Stimulated activated CD4-positive, alpha-beta T cell treated with anti-CD3 and anti-CD28 coated beads, Interleukin-1b, Interleukin-23, amount 100 ng/mL, for 48 hours (primary cell): ENCODE data around the gene AGER.
"Not testable (repeated sequence)": the region's sequence is repeated elsewhere in the genome, so short reads cannot be mapped to it uniquely, and the experiment has no call there.

Experiments used
- DNase-seq: peaks from one replicate; pipeline ENCODE4 v3.0.0-alpha.2; 2020

The AGER gene

DNA sequence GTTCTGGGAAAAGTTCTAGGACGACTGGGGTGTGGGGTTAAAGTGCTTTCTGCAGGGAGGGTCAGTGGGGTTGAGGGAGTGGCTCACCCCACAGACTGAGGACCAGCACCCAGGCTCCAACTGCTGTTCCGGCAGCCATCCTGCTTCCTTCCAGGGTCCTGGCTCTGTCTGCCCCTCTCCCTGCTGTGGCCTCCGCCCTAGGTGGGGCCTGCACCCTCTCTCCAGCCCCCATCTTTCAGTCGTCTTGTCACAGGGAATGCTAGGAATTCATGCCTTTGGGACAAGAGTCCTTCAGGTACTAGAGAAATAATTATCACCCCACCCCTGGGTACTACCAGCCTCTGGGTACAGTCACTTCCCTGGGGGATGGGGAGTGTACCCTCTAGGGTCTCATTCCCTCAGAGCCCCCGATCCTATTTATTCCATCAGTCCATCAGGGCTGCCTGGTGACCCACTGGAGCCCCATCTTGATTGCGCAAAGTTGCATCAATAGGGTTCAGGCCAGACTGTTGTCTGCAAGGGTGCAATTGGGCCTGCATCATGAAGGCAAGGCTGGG, at the start of gene AGER:
Gene AGER (minus strand): TSS at position 170 of the 557 bp plus-strand sequence. CDS start 31 bp downstream, at position 139.
- DNase-seq, result no peak

- DNase-seq, result no peak
Measured at GRCh38 chr6:32226434-32226833, 42.4 kb upstream of the AGER start.

DNA sequence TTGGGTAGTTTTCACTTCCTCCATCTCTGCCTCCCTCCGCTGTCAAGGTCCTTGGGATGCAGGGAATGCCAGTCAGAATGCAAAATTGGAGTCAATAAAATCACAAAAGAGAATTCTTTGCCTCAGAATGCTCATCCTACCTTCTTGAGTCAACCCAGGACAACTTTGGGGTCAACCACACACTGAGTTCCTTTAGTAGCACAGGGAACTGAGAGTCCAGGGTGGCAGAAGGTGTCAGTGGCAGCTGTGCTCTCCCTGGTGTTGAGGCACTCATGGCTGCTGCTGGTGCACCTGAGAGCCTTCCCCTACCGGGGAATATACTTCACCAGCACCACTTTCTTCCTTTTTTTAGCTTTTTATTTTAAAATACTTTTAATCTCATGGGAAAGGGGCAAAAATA, 40.6 kb upstream of the AGER start:
- no peak for DNase-seq

- DNase-seq, result no peak
Measured at GRCh38 chr6:32223258-32224235, 39.5 kb upstream of the AGER start, which contains the start of gene NOTCH4. Gene NOTCH4, minus strand, starts transcription at chr6:32224067. Its CDS starts 139 bp downstream, at chr6:32223928.

DNA sequence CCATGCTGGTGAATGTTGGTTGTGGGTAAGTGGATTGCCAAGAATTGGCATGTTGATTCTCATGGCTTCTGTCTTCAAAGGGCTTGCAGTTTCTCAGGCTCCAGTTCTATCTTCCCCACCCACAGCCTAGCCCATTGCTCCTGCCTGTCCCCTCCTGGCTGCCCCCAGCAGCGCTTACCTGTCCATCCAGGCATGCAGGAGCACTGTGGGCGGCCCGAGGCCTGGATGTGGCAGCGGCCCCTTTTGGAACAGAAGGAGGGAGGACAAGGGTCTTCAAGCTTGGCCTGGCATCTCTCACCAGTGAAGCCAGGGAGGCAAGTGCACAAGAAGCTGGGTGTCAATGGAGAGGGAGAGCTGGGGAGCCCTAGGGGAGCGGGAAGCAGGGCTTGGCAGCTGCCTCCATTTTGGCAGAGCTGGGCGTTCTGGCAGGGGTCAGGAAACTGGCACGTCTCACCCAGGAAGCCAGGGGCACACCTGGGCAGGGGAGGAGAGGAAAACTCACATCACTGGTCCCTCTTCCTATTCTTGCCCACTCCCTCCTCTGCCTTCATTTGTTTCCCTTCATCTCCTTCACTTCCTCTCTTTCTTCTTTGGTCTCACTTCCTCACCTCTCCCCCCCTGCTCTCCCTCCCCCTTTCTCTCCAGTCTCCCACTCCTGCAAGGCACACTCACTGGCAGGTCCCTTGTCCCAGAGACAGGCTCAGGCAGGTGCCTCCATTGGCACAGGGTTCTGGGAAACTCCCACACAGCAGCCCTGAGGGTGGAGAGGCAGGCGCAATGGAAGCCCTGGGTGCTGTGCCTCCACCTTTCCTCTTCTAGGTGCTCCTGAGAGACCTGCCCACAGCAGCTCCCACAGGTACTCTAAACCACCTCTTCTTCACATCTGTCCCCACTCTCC, 38.5 kb upstream of the AGER start:
- DNase-seq, result no peak

DNA sequence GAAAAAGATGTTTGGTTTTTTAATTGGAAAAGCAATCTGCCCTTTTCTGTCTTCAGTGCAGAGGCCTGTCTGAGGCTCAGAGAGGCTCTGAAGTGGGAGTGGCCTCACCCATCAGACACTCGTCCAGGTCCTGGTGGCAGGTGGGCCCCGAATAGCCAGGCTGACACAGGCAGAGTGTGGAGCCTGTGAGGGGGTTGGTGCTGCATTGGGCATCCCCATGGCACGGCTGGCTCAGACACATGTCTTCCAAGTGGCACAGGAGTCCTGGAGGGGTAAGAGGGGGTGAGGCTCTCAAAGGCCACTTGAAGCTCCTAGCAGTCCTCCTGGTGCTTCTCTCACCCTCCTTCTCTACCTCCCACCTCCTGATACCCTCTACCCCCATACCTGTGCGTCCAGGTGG, 36.0 kb upstream of the AGER start:
- no peak for DNase-seq

DNA sequence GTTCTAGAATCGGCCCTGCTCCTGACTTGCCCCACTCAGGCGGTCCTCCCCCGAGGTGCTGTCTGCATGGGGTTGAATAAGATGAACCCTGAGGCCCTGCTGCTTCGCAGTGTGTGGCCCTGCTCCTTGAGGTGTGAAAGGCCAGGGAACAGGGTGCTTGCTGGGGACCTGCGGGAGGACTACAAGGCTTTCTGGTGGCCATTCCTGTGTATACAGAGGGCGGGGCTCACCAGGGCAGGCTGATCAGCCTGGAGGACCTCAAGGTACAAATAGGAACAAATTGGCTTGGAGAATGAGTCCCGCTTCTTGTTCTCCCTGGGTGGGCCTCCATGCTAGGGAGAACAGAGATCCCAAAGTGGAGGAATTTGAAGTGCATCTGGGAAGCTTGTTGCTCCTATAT, 34.1 kb upstream of the AGER start:
- no peak for DNase-seq

DNA sequence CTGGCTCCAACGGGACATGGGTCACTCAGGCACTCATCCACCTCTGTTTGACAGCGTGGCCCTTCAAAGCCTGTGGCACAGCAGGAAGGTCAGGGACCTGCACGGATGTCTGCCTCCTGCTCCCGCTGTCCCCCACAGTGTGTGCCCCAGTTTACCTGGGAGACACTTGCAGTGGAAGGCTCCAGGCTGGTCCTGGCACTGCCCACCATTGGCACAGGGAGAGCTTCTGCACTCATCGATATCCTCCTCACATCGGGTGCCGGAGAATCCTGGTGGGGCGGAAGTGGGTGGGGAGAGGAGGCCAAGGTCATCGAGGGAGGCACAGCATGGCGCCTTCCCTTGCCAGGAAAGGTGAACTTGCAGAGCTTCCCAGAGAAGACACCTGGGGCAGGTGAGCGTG, 32.9 kb upstream of the AGER start:
- no peak for DNase-seq

DNA sequence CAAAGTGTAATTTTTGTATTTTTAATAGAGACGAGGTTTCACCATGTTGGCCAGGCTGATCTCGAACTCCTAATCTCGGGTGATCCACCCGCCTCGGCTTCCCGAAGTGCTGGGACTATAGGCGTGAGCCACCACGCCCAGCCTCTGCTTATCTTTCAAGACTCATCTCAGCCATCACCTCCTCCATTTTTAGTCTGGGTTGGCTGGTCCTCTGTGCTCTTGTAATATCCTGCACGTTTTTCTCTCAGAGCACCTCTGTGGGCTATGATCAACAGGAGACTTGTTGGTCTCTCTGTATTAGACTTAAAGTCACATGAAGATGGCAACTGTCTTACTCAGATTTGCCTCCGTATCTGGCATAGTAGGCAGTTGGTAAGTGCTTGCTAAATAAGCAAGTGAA, 32.2 kb upstream of the AGER start:
- DNase-seq, result no peak

- DNase-seq, result no peak
Measured at GRCh38 chr6:32215617-32216016, 31.6 kb upstream of the AGER start.

DNA sequence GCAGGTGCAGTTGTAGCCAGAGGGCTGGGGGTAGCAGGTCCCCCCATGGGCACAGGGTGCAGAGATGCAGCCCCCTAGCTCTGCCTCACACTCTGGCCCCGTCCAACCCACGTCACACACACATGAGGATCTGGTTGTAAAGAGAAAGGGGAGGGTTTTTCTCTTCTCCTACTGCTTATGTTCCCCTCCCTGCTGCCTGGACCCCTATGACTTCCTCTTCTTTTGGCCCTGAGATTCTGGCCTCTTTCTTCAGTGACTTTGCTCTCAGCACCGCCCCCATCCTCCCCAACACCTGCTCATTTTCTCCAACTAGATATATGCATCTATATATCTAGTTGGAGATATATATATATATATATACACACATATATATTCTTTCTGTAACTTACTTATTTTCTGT, 30.1 kb upstream of the AGER start:
- no peak for DNase-seq

GRCh38 chr6:32213649-32214048, 29.6 kb upstream of the AGER start:
- no peak for DNase-seq

GRCh38 chr6:32212076-32212760, 28.2 kb upstream of the AGER start:
- no peak for DNase-seq

DNA sequence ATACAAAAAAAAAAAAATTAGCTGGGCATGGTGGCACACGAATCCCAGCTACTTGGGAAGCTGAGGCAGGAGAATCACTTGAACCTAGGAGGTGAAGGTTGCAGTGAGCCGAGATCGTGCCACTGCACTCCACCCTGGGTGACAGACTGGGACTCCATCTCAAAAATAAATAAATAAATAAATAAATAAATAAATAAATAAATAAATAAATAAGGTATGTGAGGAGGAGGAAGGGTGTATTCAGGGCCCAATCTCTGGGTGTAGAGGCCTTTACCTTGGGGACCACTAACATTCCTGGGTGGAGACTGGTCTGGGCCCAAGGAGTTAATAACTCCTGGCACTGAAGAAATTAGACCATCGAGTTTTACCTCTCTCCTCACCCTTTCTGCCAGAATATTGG, 27.4 kb upstream of the AGER start:
- DNase-seq, result not testable (repeated sequence)

GRCh38 chr6:32210191-32210601, 26.1 kb upstream of the AGER start:
- DNase-seq, result no peak

GRCh38 chr6:32208996-32209395, 24.9 kb upstream of the AGER start:
- DNase-seq, result no peak

DNA sequence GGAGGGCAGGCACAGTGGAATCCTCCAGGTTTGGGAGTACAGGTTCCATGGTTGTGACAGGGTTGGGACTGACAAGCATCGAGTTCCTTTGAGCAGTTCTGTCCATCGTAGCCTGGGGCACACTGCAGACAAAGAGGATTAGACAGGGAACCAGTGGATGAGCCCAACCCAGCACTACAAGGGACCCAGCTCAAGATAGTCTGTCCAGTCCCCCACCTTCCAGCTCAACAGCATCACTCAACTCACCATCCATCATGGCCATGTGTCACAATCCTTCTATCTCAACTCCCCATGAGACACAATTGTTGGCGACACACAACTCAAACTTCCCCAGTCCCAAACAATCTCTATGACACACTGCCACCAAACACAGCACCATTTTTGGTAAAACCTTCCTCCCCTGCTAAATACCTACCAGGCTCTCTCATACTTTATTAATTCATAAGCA, 20.2 kb upstream of the AGER start:
- no peak for DNase-seq

DNA sequence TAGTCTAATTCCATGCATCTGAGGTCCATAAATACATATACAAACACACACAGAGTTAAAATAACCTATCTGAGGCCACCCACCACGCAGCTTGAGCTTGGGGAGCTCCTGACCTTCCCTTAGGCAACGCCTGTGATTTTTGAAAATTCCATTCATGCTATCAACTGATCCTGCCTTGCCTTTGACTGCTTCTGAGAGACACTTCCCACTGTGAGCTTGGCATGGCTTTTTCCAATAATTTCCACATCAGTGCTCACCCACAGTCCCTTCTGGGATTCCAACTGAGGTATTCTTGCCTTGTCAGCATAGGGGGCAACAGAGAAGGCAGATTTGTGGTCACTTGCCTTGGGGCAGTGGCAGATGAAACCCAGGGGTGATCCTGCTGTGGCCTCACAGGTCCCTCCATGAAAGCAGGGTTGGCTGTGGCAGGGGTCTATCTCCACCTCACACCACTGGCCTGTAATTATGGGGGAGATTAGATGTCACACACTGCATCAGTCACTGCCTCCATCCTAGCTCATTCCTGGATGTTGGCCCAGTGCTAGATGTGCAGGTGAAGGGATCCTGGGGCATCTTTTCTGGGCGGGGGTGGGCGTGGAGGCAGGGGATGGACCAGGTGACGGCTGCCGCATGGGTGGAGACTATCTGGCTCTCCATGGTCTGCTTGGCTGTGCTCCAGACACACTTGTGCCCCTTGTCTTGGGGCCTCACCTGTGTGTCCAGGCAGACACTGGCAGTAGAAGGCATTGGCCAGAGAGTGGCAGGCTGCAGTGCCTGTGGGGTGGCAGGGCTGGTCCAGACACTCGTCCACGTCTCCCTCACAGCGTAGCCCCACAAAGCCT, 19.6 kb upstream of the AGER start:
- DNase-seq, result no peak

GRCh38 chr6:32202186-32202585, 18.1 kb upstream of the AGER start:
- DNase-seq, result no peak

DNA sequence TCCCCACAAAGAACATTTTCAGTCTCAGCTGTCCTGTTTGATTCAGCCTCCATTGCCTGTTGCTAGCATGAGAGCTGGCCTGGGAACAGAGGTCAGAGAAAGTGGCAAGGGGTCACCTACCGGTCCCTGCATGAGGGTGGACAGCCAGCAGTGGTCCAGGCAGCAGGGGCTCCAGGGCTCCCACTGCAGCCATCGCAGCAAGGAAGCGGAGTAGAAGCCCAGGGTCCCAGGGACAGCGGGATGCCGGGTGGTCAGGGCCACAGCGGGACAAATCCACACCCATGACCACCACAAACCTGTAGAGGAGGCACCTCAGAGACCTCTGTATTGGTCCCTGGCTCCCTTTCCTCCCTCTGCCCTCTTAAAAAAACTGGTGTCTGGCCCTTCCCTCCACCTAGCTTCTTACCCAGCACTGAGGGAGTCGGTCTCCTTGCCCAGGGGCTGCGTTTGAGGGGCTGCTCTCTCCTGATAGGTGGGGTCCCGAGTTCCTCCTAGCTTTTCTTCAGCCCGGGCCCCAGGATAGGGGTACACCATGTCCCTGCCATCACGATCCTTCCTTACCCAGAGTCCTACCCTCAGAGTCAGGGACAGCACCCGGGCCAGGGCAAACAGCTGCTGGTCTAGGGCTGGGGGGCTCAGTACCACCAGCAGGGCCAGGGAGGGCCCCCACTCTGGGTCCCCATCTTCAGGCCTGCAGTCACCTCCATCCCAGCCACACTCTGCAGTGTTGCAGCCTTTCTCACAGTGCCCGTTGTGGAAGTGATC, 16.8 kb upstream of the AGER start:
- DNase-seq, result no peak

- DNase-seq, result no peak
Measured at GRCh38 chr6:32198866-32199265, 14.8 kb upstream of the AGER start.
